ENCODE measurements around the gene LLPH. TPM values are rescaled to one million over a fixed set of nuclear protein-coding genes. Genes with fewer than 3 reads are reported as not detected.

Gene LLPH
- total and polyA plus RNA-seq, 2 of the 13 experiments (the other 11 are each of a cell fraction or from before 2014, with no cell fraction given), result 4.2 to 25.6 TPM

DNA sequence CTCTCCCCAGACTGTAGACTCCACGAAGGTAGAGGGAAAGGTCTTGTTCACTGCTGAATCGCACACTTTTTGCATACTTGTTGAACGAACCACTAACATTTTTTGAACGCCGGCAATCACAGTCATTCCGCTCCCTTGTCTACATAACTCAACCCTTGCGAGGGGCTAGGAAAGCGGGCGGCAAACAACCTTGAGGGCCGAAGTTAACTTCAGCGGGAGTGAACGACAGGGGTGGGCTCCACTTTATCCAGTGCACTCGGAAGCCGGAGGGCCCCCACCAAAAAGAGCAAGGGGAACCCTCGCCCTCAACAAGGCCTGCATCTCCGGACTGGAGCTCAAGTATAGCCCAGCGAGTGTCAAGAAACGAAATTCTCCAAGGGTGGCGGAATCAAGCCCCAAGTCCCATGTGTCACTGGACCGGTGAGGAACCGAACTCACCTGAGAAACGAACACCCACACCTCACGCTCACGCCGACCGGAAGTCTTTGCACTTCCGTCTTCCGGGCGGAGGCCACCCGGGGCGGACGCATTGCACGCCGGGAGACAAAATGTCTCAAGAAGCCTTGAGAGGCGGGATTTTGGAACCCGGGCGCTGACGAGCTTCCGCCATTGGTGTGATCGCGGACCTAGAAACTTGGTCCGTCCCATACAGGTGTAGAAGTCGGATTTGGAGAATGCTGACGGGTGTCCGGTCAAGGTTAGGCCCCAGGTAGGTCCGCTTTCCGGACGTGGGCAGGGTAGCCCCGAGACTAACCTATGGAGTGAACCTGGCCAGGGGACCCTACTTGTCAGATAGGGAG lies at the start of gene LLPH (continued):
- TF ChIP-seq, protein P1, sequence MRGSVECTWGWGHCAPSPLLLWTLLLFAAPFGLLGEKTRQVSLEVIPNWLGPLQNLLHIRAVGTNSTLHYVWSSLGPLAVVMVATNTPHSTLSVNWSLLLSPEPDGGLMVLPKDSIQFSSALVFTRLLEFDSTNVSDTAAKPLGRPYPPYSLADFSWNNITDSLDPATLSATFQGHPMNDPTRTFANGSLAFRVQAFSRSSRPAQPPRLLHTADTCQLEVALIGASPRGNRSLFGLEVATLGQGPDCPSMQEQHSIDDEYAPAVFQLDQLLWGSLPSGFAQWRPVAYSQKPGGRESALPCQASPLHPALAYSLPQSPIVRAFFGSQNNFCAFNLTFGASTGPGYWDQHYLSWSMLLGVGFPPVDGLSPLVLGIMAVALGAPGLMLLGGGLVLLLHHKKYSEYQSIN (CRISPR knock-in tag; IDR thresholded peaks at IDR 0.05; ENCODE audit: borderline replicate concordance), result no peak
- TF ChIP-seq ZNF34 (CRISPR knock-in tag; IDR thresholded peaks at IDR 0.05; ENCODE audit: borderline replicate concordance) (0 out of 2 replicates have a peak, but pooled peaks have one; percentile 35), TCF12 (IDR thresholded peaks at IDR 0.05) (no peak), TCF12 (CRISPR knock-in tag; IDR thresholded peaks at IDR 0.05) (no peak), NONO (IDR thresholded peaks at IDR 0.05) (no peak), NONO (CRISPR knock-in tag; conservative IDR thresholded peaks at IDR 0.05) (peak; percentile 80), ZBTB42 (CRISPR knock-in tag; IDR thresholded peaks at IDR 0.05) (no peak), ZFP37 (CRISPR knock-in tag; IDR thresholded peaks at IDR 0.05; ENCODE audit: borderline replicate concordance) (peak; percentile 30; the same call in 1 of the 2 replicates), ZFP82 (CRISPR knock-in tag; IDR thresholded peaks at IDR 0.05; ENCODE audit: borderline replicate concordance) (no peak), RFXAP (CRISPR knock-in tag; IDR thresholded peaks at IDR 0.05; ENCODE audit: borderline replicate concordance) (0 out of 2 replicates have a peak, but pooled peaks have one; percentile 51), ZNF772 (CRISPR knock-in tag; IDR thresholded peaks at IDR 0.05) (0 out of 2 replicates have a peak, but pooled peaks have one; percentile 70), RBFOX2 (IDR thresholded peaks at IDR 0.05; ENCODE audit: low read depth, low read length) (peak; percentile 71), SP1 (IDR thresholded peaks at IDR 0.05) (no peak), SP1 (CRISPR knock-in tag; IDR thresholded peaks at IDR 0.05) (no peak), PAWR (CRISPR knock-in tag; IDR thresholded peaks at IDR 0.05; ENCODE audit: borderline replicate concordance) (no peak), RFX3 (CRISPR knock-in tag; IDR thresholded peaks at IDR 0.05) (0 out of 2 replicates have a peak, but pooled peaks have one; percentile 22)
- TF ChIP-seq, protein P2, sequence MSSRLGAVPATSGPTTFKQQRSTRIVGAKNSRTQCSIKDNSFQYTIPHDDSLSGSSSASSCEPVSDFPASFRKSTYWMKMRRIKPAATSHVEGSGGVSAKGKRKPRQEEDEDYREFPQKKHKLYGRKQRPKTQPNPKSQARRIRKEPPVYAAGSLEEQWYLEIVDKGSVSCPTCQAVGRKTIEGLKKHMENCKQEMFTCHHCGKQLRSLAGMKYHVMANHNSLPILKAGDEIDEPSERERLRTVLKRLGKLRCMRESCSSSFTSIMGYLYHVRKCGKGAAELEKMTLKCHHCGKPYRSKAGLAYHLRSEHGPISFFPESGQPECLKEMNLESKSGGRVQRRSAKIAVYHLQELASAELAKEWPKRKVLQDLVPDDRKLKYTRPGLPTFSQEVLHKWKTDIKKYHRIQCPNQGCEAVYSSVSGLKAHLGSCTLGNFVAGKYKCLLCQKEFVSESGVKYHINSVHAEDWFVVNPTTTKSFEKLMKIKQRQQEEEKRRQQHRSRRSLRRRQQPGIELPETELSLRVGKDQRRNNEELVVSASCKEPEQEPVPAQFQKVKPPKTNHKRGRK (CRISPR knock-in tag; IDR thresholded peaks at IDR 0.05), result no peak
- TF ChIP-seq, protein P3, sequence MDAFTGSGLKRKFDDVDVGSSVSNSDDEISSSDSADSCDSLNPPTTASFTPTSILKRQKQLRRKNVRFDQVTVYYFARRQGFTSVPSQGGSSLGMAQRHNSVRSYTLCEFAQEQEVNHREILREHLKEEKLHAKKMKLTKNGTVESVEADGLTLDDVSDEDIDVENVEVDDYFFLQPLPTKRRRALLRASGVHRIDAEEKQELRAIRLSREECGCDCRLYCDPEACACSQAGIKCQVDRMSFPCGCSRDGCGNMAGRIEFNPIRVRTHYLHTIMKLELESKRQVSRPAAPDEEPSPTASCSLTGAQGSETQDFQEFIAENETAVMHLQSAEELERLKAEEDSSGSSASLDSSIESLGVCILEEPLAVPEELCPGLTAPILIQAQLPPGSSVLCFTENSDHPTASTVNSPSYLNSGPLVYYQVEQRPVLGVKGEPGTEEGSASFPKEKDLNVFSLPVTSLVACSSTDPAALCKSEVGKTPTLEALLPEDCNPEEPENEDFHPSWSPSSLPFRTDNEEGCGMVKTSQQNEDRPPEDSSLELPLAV (CRISPR knock-in tag; conservative IDR thresholded peaks at IDR 0.05; ENCODE audit: low read depth), result no peak
